Lung (tissue), 12 donors: ENCODE data around the gene SPN. TPM values are rescaled to one million over a fixed set of nuclear protein-coding genes. Genes with fewer than 3 reads are reported as not detected.
"Not testable (repeated sequence)": the region's sequence is repeated elsewhere in the genome, so short reads cannot be mapped to it uniquely, and the experiment has no call there.

ENCODE experiments used
- ATAC-seq: fragments of 200-7000 bp; cut with Tn5 transposase; one replicate; pipeline ENCODE4 v1.9.1; 2020; ENCODE audit warnings: moderate number of reproducible peaks; ENCODE audit not compliant: insufficient read depth, low FRiP score
- DNase-seq, 3 donors: peaks; one replicate each; pipeline ENCODE4 v3.0.0-alpha.2; 2013 to 2017
- H3K27ac ChIP-seq, 2 donors: one replicate each; pipeline ENCODE4 v1.5.1; 2013; ENCODE audit warnings: mild to moderate bottlenecking in 2 of 2, moderate library complexity in 2 of 2, control low read depth in 1 of 2, inconsistent platforms in 1 of 2, low read depth in 1 of 2, low read length in 1 of 2
- H3K27me3 ChIP-seq, 3 donors: one replicate each; pipeline ENCODE4 v1.5.1; 2013; ENCODE audit warnings: low read length in 2 of 3; ENCODE audit not compliant: control insufficient read depth in 3 of 3, insufficient read depth in 3 of 3
- H3K36me3 ChIP-seq, 4 donors: one replicate each; pipeline ENCODE4 v1.5.1; 2013; ENCODE audit warnings: low read length in 4 of 4, mild to moderate bottlenecking in 1 of 4, moderate library complexity in 1 of 4; ENCODE audit not compliant: control insufficient read depth in 4 of 4, insufficient read depth in 4 of 4
- H3K4me1 ChIP-seq, 5 donors: one replicate each; pipeline ENCODE4 v1.5.1; 2013; ENCODE audit warnings: low read length in 5 of 5, mild to moderate bottlenecking in 2 of 5, moderate library complexity in 1 of 5; ENCODE audit not compliant: control insufficient read depth in 5 of 5, insufficient read depth in 5 of 5
- H3K4me3 ChIP-seq: one replicate; pipeline ENCODE4 v1.5.1; 2013; ENCODE audit warnings: mild to moderate bottlenecking, control low read depth, moderate library complexity
- H3K9ac ChIP-seq, 2 donors: one replicate each; pipeline ENCODE4 v1.5.1; 2013; ENCODE audit warnings: low read length in 2 of 2, control low read depth in 1 of 2; ENCODE audit not compliant: insufficient read depth in 1 of 2
- H3K9me3 ChIP-seq, 4 donors: one replicate each; pipeline ENCODE4 v1.5.1; 2013; ENCODE audit warnings: low read length in 3 of 4, mild to moderate bottlenecking in 1 of 4, moderate library complexity in 1 of 4; ENCODE audit not compliant: control insufficient read depth in 4 of 4, insufficient read depth in 3 of 4
- CTCF ChIP-seq: IDR thresholded peaks from 2 replicates; pipeline ENCODE4 v1.5.1; 2012; ENCODE audit warnings: mild to moderate bottlenecking; ENCODE audit errors: control extremely low read depth, extremely low read depth
- WGBS, 2 donors: extraction: QIAGEN DNeasy Blood & Tissue Kit; methylation state at CpG; one replicate each; pipeline ENCODE4 v1.1.7; 2013; 5-methylcytosine and 5-hydroxymethylcytosine counted together
- polyA plus RNA-seq, 2 donors: library from polyadenylated mRNA; stranded (reverse); fragments of 200-250 nt; gene quantifications; one replicate each; pipeline ENCODE4 v1.2.1, GENCODE V29; 2013
- total RNA-seq, 2 donors: library from RNA; depleted of rRNA in 1 of 2; stranded (reverse); fragments of >200 nt in 1 of 2; gene quantifications; one replicate each; pipeline ENCODE4 v1.2.1, GENCODE V29; 2014 to 2021
- donor health status: control.
- donor health status: control.
- donor health status: Bipolar disorder and iron deficiency.
- donor health status: healthy.
- donor health status: DM: yes; HTN: yes; CAD: no.

SPN gene
- total and polyA plus RNA-seq, 4 donors, result 5.8 to 52.5 (median 12.5) TPM

- H3K9me3 ChIP-seq, result no peaks in the 10 kb centered on the region
- ATAC-seq (no peak), DNase-seq (no peak)
- no peaks in the 10 kb centered on the region for H3K36me3 ChIP-seq
- no peak for TF ChIP-seq CTCF
- H3K9ac ChIP-seq, result no peak overlapping the region
- WGBS, 2 donors, result 37 to 65% methylated on average over 34 to 35 of the region's 35 CpGs
- peak overlapping the region in 1 of 2 donors; percentile 51 for H3K27ac ChIP-seq
- peak overlapping the region; percentile 19 for H3K4me3 ChIP-seq
- H3K27me3 ChIP-seq, result no peaks in the 10 kb centered on the region
- peaks cover 0 to 18% (median 6%) of the 10 kb centered on the region in 5 donors for H3K4me1 ChIP-seq
These were observed 1.3 kb downstream of the SPN start for GRCh38 chr16:29664091-29664921.

- Histone ChIP-seq H3K27me3 (no peaks in the 10 kb centered on the region), H3K4me1 (peaks cover 0 to 18% (median 6%) of the 10 kb centered on the region in 5 donors), H3K4me3 (no peak overlapping the region), H3K27ac (peak overlapping the region in 1 of 2 donors; percentile 7), H3K9ac (peak overlapping the region in 1 of 2 donors; percentile 14), H3K9me3 (no peaks in the 10 kb centered on the region), H3K36me3 (no peaks in the 10 kb centered on the region)
- ATAC-seq, result no peak
- TF ChIP-seq CTCF, result no peak
- WGBS, 2 donors, result 38 to 57% methylated on average over 15 of the region's 15 CpGs
- no peak for DNase-seq
These were observed 2.4 kb downstream of the SPN start for GRCh38 chr16:29665294-29666077.

- H3K4me1 ChIP-seq, result peaks cover 0 to 20% (median 8%) of the 10 kb centered on the region in 5 donors
- not testable (repeated sequence) for H3K4me3 ChIP-seq, DNase-seq, ATAC-seq, H3K27me3 ChIP-seq, H3K36me3 ChIP-seq, H3K27ac ChIP-seq, H3K9me3 ChIP-seq
- H3K9ac ChIP-seq, result peak overlapping the region in 1 of 2 donors; percentile 1
- WGBS, 2 donors, result 47 to 72% methylated on average over 6 of the region's 6 CpGs
These were observed 4.2 kb downstream of the SPN start for GRCh38 chr16:29667322-29667610.

GRCh38 chr16:29667755-29668154, 4.7 kb downstream of the SPN start:
- Histone ChIP-seq H3K9ac (no peak overlapping the region), H3K4me3 (no peak overlapping the region), H3K4me1 (peaks cover 0 to 25% (median 12%) of the 10 kb centered on the region in 5 donors), H3K27me3 (no peaks in the 10 kb centered on the region), H3K27ac (no peak overlapping the region), H3K36me3 (no peaks in the 10 kb centered on the region), H3K9me3 (no peaks in the 10 kb centered on the region)
- DNase-seq, result no peak
- ATAC-seq, result no peak
- 95 to 97% methylated on average over 12 of the region's 12 CpGs for WGBS, 2 donors
- TF ChIP-seq CTCF, result no peak
